Brain microvascular endothelial cell (primary cell): ENCODE measurements around the gene ADARB2.
"Not testable (repeated sequence)": the region's sequence is repeated elsewhere in the genome, so short reads cannot be mapped to it uniquely, and the experiment has no call there.

Source experiments
- DNase-seq: peaks from one replicate; pipeline ENCODE4 v3.0.0-alpha.2; 2020
- H3K27ac ChIP-seq: fragments of 250-450 bp; sonication (Bioruptor Pico); 2 replicates; pipeline ENCODE4 v1.5.1; 2020; ENCODE audit warnings: mild to moderate bottlenecking, moderate library complexity
- H3K27me3 ChIP-seq: fragments of 250-450 bp; sonication (Bioruptor Pico); replicated peaks from 2 replicates; pipeline ENCODE4 v1.5.1; 2020; ENCODE audit warnings: mild to moderate bottlenecking
- H3K36me3 ChIP-seq: fragments of 250-450 bp; sonication (Bioruptor Pico); replicated peaks from 2 replicates; pipeline ENCODE4 v1.5.1; 2020; ENCODE audit warnings: mild to moderate bottlenecking
- H3K4me3 ChIP-seq: 2 replicates; pipeline ENCODE4 v1.5.1; 2011; ENCODE audit warnings: low read depth, mild to moderate bottlenecking, control low read depth, low read length, moderate library complexity
- CTCF ChIP-seq: IDR thresholded peaks from 2 replicates; pipeline ENCODE4 v1.5.1; 2011; ENCODE audit warnings: low read depth, mild to moderate bottlenecking, moderate library complexity, low read length, control low read depth, inconsistent platforms; ENCODE audit errors: missing control alignments
- in situ Hi-C: cut with HindIII; loops from 2 replicates; pipeline ENCODE4 v1.10.0; 2017; ENCODE audit warnings: low sequenced_read_pairs, low pct_ligation_motif_present

The ADARB2 gene

DNA sequence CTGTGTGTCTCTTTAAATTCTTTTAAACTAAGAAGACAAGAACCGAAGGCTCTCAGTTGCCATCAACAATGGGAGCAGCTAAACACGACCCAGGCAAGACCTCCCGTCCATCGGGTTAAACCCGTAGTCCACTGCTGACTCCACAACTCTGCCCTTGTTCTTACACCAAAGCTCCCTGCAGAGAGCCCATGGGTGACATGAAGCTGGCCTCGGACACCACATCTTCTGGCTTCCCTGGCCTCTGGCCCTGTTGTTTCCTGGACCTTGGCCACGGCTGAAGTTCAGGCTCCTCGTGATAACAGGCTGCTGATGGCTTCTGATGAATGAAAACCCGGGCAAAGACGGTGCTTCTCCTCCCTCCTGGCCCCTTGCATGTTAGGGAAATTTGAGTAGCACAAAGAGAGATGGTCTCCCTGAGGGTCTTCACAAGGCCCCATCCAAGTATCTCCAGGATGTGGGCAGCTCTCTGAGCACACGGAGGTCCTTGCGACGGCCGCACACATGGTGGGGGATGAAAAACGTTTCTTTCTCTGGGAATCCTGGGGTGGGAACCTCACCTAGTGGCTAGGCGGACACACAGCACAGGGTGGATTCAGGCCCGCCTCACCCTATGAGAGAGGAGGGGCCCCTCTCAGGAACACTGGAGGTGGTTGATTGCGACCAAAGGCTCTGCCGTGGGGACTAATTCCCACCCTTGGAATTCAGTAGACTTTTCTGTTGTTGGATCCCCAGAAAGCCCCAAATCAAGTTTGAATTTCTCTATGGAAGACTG lies 271.1 kb downstream of the ADARB2 start:
- H3K4me3 ChIP-seq = no peak overlapping the region
- TF ChIP-seq CTCF = no peak
- no peak for DNase-seq
- H3K27me3 ChIP-seq = no peaks in the 10 kb centered on the region
- H3K27ac ChIP-seq = no peak overlapping the region
- in situ Hi-C loops = no loop called here
- H3K36me3 ChIP-seq = no peaks in the 10 kb centered on the region

GRCh38 chr10:1465418-1465911 lies 271.9 kb downstream of the ADARB2 start:
- no peak overlapping the region for H3K27ac ChIP-seq
- H3K27me3 ChIP-seq = no peaks in the 10 kb centered on the region
- TF ChIP-seq CTCF = no peak
- no peaks in the 10 kb centered on the region for H3K36me3 ChIP-seq
- H3K4me3 ChIP-seq = no peak overlapping the region
- DNase-seq = no peak
- in situ Hi-C loops = no loop called here

- no peak for DNase-seq
- TF ChIP-seq CTCF = no peak
- H3K4me3 ChIP-seq = no peak overlapping the region
- H3K27ac ChIP-seq = no peak overlapping the region
- H3K27me3 ChIP-seq = no peaks in the 10 kb centered on the region
- no peaks in the 10 kb centered on the region for H3K36me3 ChIP-seq
- in situ Hi-C loops = no loop called here
These were observed 272.4 kb downstream of the ADARB2 start for GRCh38 chr10:1464881-1465417.

DNA sequence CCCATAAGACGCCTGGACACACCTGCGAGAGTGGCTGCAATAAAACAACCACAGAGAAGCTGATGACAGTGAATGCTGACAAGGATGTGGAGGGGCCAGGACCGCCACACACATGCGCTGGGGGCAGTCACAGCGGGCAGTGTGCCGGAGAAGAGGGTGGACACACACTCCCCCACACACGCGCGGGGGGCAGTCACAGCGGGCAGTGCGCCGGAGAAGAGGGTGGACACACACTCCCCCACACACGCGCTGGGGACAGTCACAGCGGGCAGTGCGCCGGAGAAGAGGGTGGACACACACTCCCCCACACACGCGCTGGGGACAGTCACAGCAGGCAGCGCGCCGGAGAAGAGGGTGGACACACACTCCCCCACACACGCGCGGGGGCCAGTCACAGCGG lies 273.4 kb downstream of the ADARB2 start:
- H3K27me3 ChIP-seq, in situ Hi-C loops, H3K4me3 ChIP-seq, H3K36me3 ChIP-seq, DNase-seq, H3K27ac ChIP-seq: not testable (repeated sequence)

DNA sequence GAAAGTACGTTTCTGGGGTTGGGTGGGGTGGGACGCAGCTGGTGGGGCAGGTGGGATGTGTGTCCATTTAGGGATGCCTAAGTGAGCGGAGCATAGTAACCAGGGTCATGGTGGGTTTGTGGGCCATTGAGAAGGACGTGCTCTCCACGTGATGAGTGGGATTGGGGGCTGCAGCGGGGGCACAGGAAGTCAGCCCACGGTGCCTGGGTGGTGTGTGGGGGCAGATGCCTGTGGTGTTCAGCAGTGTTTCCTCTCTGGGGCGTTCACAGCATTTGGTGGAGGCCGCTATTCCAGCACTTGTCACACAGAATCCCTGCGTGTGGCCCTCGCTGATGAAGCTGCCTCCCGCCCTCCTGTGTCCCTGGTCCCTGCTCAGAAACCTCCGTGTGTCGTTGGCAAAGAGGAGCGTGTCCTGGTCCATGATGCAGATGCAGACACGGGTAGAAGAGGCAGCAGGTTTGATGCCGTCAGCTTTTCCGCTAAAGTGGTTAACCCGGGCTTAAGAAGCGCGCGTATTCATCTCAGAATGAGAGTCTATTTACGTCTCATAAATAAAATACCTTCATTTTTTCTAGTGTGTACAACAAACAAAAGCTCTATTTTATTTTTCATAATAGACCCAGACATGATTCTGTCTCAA lies 274.2 kb downstream of the ADARB2 start:
- TF ChIP-seq CTCF = no peak
- H3K36me3 ChIP-seq = no peaks in the 10 kb centered on the region
- H3K27me3 ChIP-seq = no peaks in the 10 kb centered on the region
- in situ Hi-C loops = no loop called here
- no peak for DNase-seq
- no peak overlapping the region for H3K27ac ChIP-seq
- H3K4me3 ChIP-seq = no peak overlapping the region

DNA sequence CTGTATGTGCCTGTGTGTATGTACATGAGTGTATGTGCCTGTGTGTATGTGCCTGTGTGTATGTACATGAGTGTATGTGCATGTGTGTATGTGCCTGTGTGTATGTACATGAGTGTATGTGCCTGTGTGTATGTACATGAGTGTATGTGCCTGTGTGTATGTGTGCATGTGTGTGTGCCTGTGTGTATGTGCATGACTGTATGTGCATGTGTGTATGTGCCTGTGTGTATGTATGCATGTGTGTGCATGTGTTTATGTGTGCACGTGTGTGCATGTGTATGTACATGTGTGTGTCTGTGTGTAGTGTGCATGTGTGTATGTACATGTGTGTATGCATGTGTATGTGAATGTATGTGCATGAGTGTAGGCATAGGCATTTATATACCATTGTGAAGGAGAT lies 274.8 kb downstream of the ADARB2 start:
- H3K4me3 ChIP-seq = no peak overlapping the region
- in situ Hi-C loops = no loop called here
- H3K36me3 ChIP-seq = no peaks in the 10 kb centered on the region
- H3K27ac ChIP-seq = no peak overlapping the region
- no peak for DNase-seq
- TF ChIP-seq CTCF = no peak
- H3K27me3 ChIP-seq = no peaks in the 10 kb centered on the region
